ENCODE measurements around the gene ABHD3. TPM values are rescaled to one million over a fixed set of nuclear protein-coding genes. Genes with fewer than 3 reads are reported as not detected.

Gene ABHD3
- total RNA-seq, 1 donor from 2014 or later = 12.7 TPM

GRCh38 chr18:21664069-21664468, 40.5 kb downstream of the ABHD3 start:
- H3K4me3 Mint-ChIP-seq (ENCODE audit: unreplicated experiment) = no peak overlapping the region
- no peaks in the 10 kb centered on the region for H3K36me3 Mint-ChIP-seq (ENCODE audit: unreplicated experiment)
- no peaks in the 10 kb centered on the region for H3K27me3 Mint-ChIP-seq (ENCODE audit: unreplicated experiment)
- H3K4me1 Mint-ChIP-seq (ENCODE audit: low read depth, unreplicated experiment) = peaks cover 13% of the 10 kb centered on the region
- TF ChIP-seq, protein P1, sequence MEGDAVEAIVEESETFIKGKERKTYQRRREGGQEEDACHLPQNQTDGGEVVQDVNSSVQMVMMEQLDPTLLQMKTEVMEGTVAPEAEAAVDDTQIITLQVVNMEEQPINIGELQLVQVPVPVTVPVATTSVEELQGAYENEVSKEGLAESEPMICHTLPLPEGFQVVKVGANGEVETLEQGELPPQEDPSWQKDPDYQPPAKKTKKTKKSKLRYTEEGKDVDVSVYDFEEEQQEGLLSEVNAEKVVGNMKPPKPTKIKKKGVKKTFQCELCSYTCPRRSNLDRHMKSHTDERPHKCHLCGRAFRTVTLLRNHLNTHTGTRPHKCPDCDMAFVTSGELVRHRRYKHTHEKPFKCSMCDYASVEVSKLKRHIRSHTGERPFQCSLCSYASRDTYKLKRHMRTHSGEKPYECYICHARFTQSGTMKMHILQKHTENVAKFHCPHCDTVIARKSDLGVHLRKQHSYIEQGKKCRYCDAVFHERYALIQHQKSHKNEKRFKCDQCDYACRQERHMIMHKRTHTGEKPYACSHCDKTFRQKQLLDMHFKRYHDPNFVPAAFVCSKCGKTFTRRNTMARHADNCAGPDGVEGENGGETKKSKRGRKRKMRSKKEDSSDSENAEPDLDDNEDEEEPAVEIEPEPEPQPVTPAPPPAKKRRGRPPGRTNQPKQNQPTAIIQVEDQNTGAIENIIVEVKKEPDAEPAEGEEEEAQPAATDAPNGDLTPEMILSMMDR (IDR thresholded peaks at IDR 0.05; ENCODE audit: partially characterized antibody, unreplicated experiment) = no peak
- DNase-seq = no peak
- H3K27ac Mint-ChIP-seq (ENCODE audit: unreplicated experiment) = no peak overlapping the region
- peaks cover 5% of the 10 kb centered on the region for H3K9me3 Mint-ChIP-seq (ENCODE audit: unreplicated experiment)

DNA sequence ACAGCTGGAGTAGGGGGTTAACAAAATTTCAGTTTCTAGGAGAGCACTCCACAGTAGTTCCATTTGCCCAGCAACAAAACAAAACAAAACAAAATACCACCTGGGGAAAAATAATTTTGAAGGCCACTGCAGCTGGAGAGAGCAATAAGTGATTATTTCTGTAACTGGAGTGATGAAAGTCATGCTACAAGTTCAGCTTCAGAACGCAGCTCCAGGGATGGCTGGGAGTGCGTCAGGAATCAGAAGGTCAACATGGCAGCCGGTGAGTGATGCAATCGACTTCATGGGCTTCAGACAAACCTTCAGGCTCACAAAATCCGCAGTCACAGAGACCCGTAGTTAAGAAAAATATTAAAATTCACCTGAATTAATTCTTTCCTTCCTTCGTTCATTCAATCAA, 41.0 kb downstream of the ABHD3 start:
- no peaks in the 10 kb centered on the region for H3K36me3 Mint-ChIP-seq (ENCODE audit: unreplicated experiment)
- H3K9me3 Mint-ChIP-seq (ENCODE audit: unreplicated experiment) = peaks cover 5% of the 10 kb centered on the region
- TF ChIP-seq, protein P1 (IDR thresholded peaks at IDR 0.05; ENCODE audit: partially characterized antibody, unreplicated experiment) = no peak
- H3K27me3 Mint-ChIP-seq (ENCODE audit: unreplicated experiment) = no peaks in the 10 kb centered on the region
- no peak for DNase-seq
- peaks cover 13% of the 10 kb centered on the region for H3K4me1 Mint-ChIP-seq (ENCODE audit: low read depth, unreplicated experiment)
- H3K4me3 Mint-ChIP-seq (ENCODE audit: unreplicated experiment) = peak overlapping the region; percentile 25
- peak overlapping the region; percentile 45 for H3K27ac Mint-ChIP-seq (ENCODE audit: unreplicated experiment)

DNA sequence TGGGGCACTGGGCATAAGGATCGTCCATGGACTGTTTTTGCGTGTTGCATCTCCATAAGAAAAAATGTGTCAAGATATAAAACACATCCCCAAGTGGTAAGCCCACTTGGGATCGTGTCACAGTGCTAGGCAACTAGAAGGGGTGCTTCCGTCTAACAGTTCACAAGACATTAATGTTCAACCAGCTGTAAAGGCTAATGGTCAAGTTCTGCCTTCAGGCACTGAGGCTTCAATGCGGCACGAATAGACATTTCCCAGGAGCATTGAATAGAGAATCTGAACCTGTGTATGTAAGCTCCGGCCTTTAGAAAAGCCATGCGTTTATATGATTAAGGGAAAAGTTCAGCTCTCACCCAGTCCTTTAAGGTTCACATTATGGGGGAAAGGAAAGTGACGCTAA, 42.0 kb downstream of the ABHD3 start:
- no peak overlapping the region for H3K4me3 Mint-ChIP-seq (ENCODE audit: unreplicated experiment)
- peaks cover 4% of the 10 kb centered on the region for H3K9me3 Mint-ChIP-seq (ENCODE audit: unreplicated experiment)
- TF ChIP-seq, protein P1 (IDR thresholded peaks at IDR 0.05; ENCODE audit: partially characterized antibody, unreplicated experiment) = no peak
- no peak for DNase-seq
- H3K27ac Mint-ChIP-seq (ENCODE audit: unreplicated experiment) = peak overlapping the region; percentile 41
- H3K4me1 Mint-ChIP-seq (ENCODE audit: low read depth, unreplicated experiment) = peaks cover 13% of the 10 kb centered on the region
- H3K27me3 Mint-ChIP-seq (ENCODE audit: unreplicated experiment) = no peaks in the 10 kb centered on the region
- H3K36me3 Mint-ChIP-seq (ENCODE audit: unreplicated experiment) = no peaks in the 10 kb centered on the region

DNA sequence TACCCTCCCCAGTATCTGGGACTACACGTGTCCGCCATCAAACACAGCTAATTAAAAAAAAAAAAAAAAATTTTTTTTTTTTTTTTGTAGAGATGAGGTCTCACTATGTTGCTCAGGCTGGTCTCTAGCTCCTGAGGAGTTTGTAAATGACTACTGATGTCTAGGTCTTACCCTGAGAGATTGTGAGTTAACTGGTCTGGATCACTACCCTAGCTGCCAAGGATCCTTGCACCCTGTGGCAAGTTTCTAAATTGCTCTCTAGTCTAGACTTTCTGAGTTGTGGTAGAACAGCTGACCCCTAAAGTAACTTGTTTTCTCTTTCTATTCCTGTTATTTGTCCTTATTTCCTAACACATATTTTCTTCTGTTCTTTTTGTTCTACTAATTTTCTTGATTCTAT, 44.5 kb downstream of the ABHD3 start:
- peaks cover 13% of the 10 kb centered on the region for H3K4me1 Mint-ChIP-seq (ENCODE audit: low read depth, unreplicated experiment)
- H3K9me3 Mint-ChIP-seq (ENCODE audit: unreplicated experiment) = peaks cover 2% of the 10 kb centered on the region
- TF ChIP-seq, protein P1 (IDR thresholded peaks at IDR 0.05; ENCODE audit: partially characterized antibody, unreplicated experiment) = no peak
- H3K4me3 Mint-ChIP-seq (ENCODE audit: unreplicated experiment) = no peak overlapping the region
- no peaks in the 10 kb centered on the region for H3K36me3 Mint-ChIP-seq (ENCODE audit: unreplicated experiment)
- no peak overlapping the region for H3K27ac Mint-ChIP-seq (ENCODE audit: unreplicated experiment)
- no peaks in the 10 kb centered on the region for H3K27me3 Mint-ChIP-seq (ENCODE audit: unreplicated experiment)
- DNase-seq = no peak

DNA sequence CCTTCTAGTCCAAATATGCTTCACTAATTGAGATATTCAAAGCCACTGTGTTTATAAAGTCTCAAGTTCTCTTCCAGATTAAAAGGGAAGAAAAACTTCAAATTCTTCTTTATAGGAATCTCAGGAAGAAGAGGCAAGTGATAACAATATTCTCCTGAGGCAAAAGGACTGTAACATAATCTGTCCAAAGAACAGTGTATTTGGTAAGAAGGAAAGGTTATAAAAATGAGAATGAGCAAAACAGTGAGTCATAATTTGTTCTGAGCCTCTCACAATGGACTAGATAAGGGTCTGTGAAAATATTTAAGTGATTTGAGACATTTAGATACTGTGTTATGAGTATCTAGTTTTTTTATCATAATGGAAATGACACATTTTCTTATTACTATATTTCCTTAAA, 48.2 kb downstream of the ABHD3 start:
- TF ChIP-seq, protein P1 (IDR thresholded peaks at IDR 0.05; ENCODE audit: partially characterized antibody, unreplicated experiment) = no peak
- peak overlapping the region; percentile 38 for H3K27ac Mint-ChIP-seq (ENCODE audit: unreplicated experiment)
- DNase-seq = no peak

More for the DNA sequence above, 48.2 kb downstream of the ABHD3 start:
- H3K9me3 Mint-ChIP-seq (ENCODE audit: unreplicated experiment) = peaks cover 2% of the 10 kb centered on the region
- H3K27me3 Mint-ChIP-seq (ENCODE audit: unreplicated experiment) = peaks cover 4% of the 10 kb centered on the region
- H3K4me1 Mint-ChIP-seq (ENCODE audit: low read depth, unreplicated experiment) = no peaks in the 10 kb centered on the region
- no peaks in the 10 kb centered on the region for H3K36me3 Mint-ChIP-seq (ENCODE audit: unreplicated experiment)
- H3K4me3 Mint-ChIP-seq (ENCODE audit: unreplicated experiment) = no peak overlapping the region
